ENCODE measurements around the gene MAST1. TPM values are rescaled to one million over a fixed set of nuclear protein-coding genes. Genes with fewer than 3 reads are reported as not detected.
A peak's percentile ranks its signal among the peaks of the same experiment; 100 is the strongest.
"Not testable (repeated sequence)": the region's sequence is repeated elsewhere in the genome, so short reads cannot be mapped to it uniquely, and the experiment has no call there.

MAST1 gene
- total RNA-seq, 2 experiments from 2014 or later, result 2.4 to 3.0 TPM

GRCh38 chr19:12888006-12888603 lies 49.8 kb downstream of the MAST1 start:
- ATAC-seq (no peak), DNase-seq (no peak)
- Mint-ChIP-seq H3K4me3 (no peak overlapping the region), H3K4me1 (ENCODE audit: low read depth) (peaks cover 24% of the 10 kb centered on the region), H3K27me3 (no peaks in the 10 kb centered on the region), H3K9me3 (peaks cover 7% of the 10 kb centered on the region), H3K36me3 (ENCODE audit: low read depth) (peaks cover 3% of the 10 kb centered on the region), H3K27ac (no peak overlapping the region)
- intact Hi-C loops (cut with micrococcal nuclease), result loop anchor here (10.0 kb wide), 1 partner anchor 47 kb away; the partner anchor contains the start of genes CALR and FARSA
- CTCF ChIA-PET, result interaction anchor here (9.0 kb wide), 1 partner anchor 76 kb away, joined by 67 read pairs; no protein-coding TSS in a partner anchor
- POLR2A ChIA-PET, result interaction anchor here (1.1 kb wide), 1 partner anchor 25 kb away, joined by 5 read pairs; no protein-coding TSS in a partner anchor
- no peak for TF ChIP-seq CTCF (IDR thresholded peaks at IDR 0.05)

GRCh38 chr19:12890299-12890786 lies 52.0 kb downstream of the MAST1 start:
- ATAC-seq; H3K27me3 Mint-ChIP-seq; DNase-seq; intact Hi-C loops (cut with micrococcal nuclease); H3K9me3 Mint-ChIP-seq: not testable (repeated sequence)
- H3K36me3 Mint-ChIP-seq (ENCODE audit: low read depth), result peaks cover 17% of the 10 kb centered on the region
- CTCF ChIA-PET, result interaction anchor here (0.7 to 2.9 kb wide), 11 partner anchors 8 to 130 kb away, joined by 3 to 18 read pairs (median 3); partner anchors contain the start of genes DNASE2 and MAST1
- peaks cover 21% of the 10 kb centered on the region for H3K4me1 Mint-ChIP-seq (ENCODE audit: low read depth)
- peak overlapping the region; percentile 95 for H3K27ac Mint-ChIP-seq
- POLR2A ChIA-PET, result interaction anchor here (0.6 to 3.4 kb wide), 14 partner anchors 9 to 1372 kb away, joined by 3 to 19 read pairs (median 4); partner anchors contain the start of genes CALR and FARSA
- peak overlapping the region; percentile 100 for H3K4me3 Mint-ChIP-seq

- peak; percentile 95 for ATAC-seq
- intact Hi-C loops (cut with micrococcal nuclease), result no loop called here
- no peak for TF ChIP-seq CTCF (IDR thresholded peaks at IDR 0.05)
- Mint-ChIP-seq H3K9me3 (no peaks in the 10 kb centered on the region), H3K4me1 (ENCODE audit: low read depth) (peaks cover 21% of the 10 kb centered on the region), H3K36me3 (ENCODE audit: low read depth) (peaks cover 17% of the 10 kb centered on the region), H3K27ac (peak within 1 kb of the TSS; percentile 95), H3K4me3 (peak within 1 kb of the TSS; percentile 100), H3K27me3 (no peaks in the 10 kb centered on the region)
- peak; percentile 99 for DNase-seq
- ChIA-PET POLR2A (interaction anchor here (0.6 to 3.4 kb wide), 17 partner anchors 9 to 1373 kb away, joined by 3 to 19 read pairs (median 4); partner anchors contain the start of genes CALR, FARSA and SYCE2), CTCF (interaction anchor here (0.7 to 2.9 kb wide), 10 partner anchors 8 to 131 kb away, joined by 3 to 18 read pairs (median 4); partner anchors contain the start of genes DNASE2 and MAST1)
These were observed 52.7 kb downstream of the MAST1 start, which contains the start of gene GCDH for GRCh38 chr19:12890787-12891552. Gene GCDH, plus strand, starts transcription at chr19:12891160. Its CDS starts 145 bp downstream, at chr19:12891305.

GRCh38 chr19:12891553-12892021 lies 53.3 kb downstream of the MAST1 start:
- no peaks in the 10 kb centered on the region for H3K27me3 Mint-ChIP-seq
- no peak for ATAC-seq
- peak overlapping the region; percentile 95 for H3K27ac Mint-ChIP-seq
- ChIA-PET CTCF (interaction anchor here (0.9 to 2.9 kb wide), 6 partner anchors 9 to 74 kb away, joined by 3 to 18 read pairs (median 4); partner anchors contain the start of genes DNASE2 and MAST1), POLR2A (interaction anchor here (0.6 to 3.4 kb wide), 16 partner anchors 8 to 264 kb away, joined by 3 to 19 read pairs (median 4); partner anchors contain the start of genes CALR, DNASE2, FARSA and SYCE2)
- TF ChIP-seq CTCF (IDR thresholded peaks at IDR 0.05), result no peak
- no peaks in the 10 kb centered on the region for H3K9me3 Mint-ChIP-seq
- peak; percentile 45 for DNase-seq
- H3K36me3 Mint-ChIP-seq (ENCODE audit: low read depth), result peaks cover 17% of the 10 kb centered on the region
- H3K4me3 Mint-ChIP-seq, result peak overlapping the region; percentile 100
- intact Hi-C loops (cut with micrococcal nuclease), result no loop called here
- peaks cover 21% of the 10 kb centered on the region for H3K4me1 Mint-ChIP-seq (ENCODE audit: low read depth)

GRCh38 chr19:12893582-12893981 lies 55.3 kb downstream of the MAST1 start:
- H3K4me1 Mint-ChIP-seq (ENCODE audit: low read depth), result peaks cover 19% of the 10 kb centered on the region
- ATAC-seq, result no peak
- no peak overlapping the region for H3K27ac Mint-ChIP-seq
- POLR2A ChIA-PET, result interaction anchor here (1.0 to 1.5 kb wide), 2 partner anchors 23 to 39 kb away, joined by 3 to 5 read pairs; no protein-coding TSS in a partner anchor
- intact Hi-C loops (cut with micrococcal nuclease), result no loop called here
- TF ChIP-seq CTCF (IDR thresholded peaks at IDR 0.05), result no peak
- DNase-seq, result no peak
- H3K27me3 Mint-ChIP-seq, result no peaks in the 10 kb centered on the region
- H3K9me3 Mint-ChIP-seq, result no peaks in the 10 kb centered on the region
- no peak overlapping the region for H3K4me3 Mint-ChIP-seq
- peaks cover 23% of the 10 kb centered on the region for H3K36me3 Mint-ChIP-seq (ENCODE audit: low read depth)
- CTCF ChIA-PET, result no interaction called here
